Erythroblast (primary cell): Measurements from ENCODE around the gene PIK3IP1.

Experiments
- GATA1 ChIP-seq: IDR thresholded peaks from 2 replicates; pipeline ENCODE4 v1.6.1; 2011; ENCODE audit warnings: low read depth, mild to moderate bottlenecking, control low read depth, low read length, moderate library complexity
- POLR2A ChIP-seq: IDR thresholded peaks from 2 replicates; pipeline ENCODE4 v1.6.1; 2011; ENCODE audit warnings: mild to moderate bottlenecking, low read length

- no peak for TF ChIP-seq POLR2A
- TF ChIP-seq GATA1: no peak
These were observed 19.5 kb downstream of the PIK3IP1 start for GRCh38 chr22:31272522-31273446.
